ENCODE results near the gene LIMS2. TPM values are rescaled to one million over a fixed set of nuclear protein-coding genes. Genes with fewer than 3 reads are reported as not detected.

Gene LIMS2
- polyA plus RNA-seq, 1 donor (not counting 4 experiments of a cell fraction or from before 2014, with no cell fraction given), result not detected

GRCh38 chr2:127656569-127657231 lies 18.6 kb downstream of the LIMS2 start:
- TF ChIP-seq CTCF (optimal IDR thresholded peaks at IDR 0.05 in 1 of 3, IDR thresholded peaks at IDR 0.05 in 1 of 3, conservative IDR thresholded peaks at IDR 0.05 in 1 of 3; ENCODE audit: extremely low read depth in 1 of 3, insufficient read depth in 2 of 3, low read length in 3 of 3) (no peak), EZH2 (IDR thresholded peaks at IDR 0.05; ENCODE audit: low read length) (no peak)
- H3K27me3 ChIP-seq (ENCODE audit: control insufficient read depth, extremely low read depth, insufficient read depth, low read length), result no peaks in the 10 kb centered on the region
- no peak overlapping the region for H2AFZ ChIP-seq (ENCODE audit: control insufficient read depth, low read length)
- no peaks in the 10 kb centered on the region for H3K9me3 ChIP-seq (ENCODE audit: control insufficient read depth, low read depth, low read length)
- no peaks in the 10 kb centered on the region for H3K79me2 ChIP-seq (ENCODE audit: control insufficient read depth, insufficient read depth, low read length)
- no peak overlapping the region for H3K27ac ChIP-seq (ENCODE audit: control insufficient read depth, insufficient read depth, low read length)
- FAIRE-seq (no peak), DNase-seq (ENCODE audit: low read depth, low spot score) (no peak)
- no peak overlapping the region for H3K9ac ChIP-seq (ENCODE audit: control insufficient read depth, extremely low read depth, insufficient read depth, low read length)
- peaks cover 2% of the 10 kb centered on the region for H3K4me1 ChIP-seq (ENCODE audit: control insufficient read depth, extremely low read depth, insufficient read depth, low read length)
- H3K4me2 ChIP-seq (ENCODE audit: control insufficient read depth, extremely low read depth, insufficient read depth, low read depth, low read length), result no peak overlapping the region
- no peaks in the 10 kb centered on the region for H3K36me3 ChIP-seq (ENCODE audit: control insufficient read depth in 2 of 2, extremely low read depth in 1 of 2, insufficient read depth in 2 of 2, low read length in 2 of 2)
- H4K20me1 ChIP-seq (ENCODE audit: control insufficient read depth, extremely low read depth, insufficient read depth, low read length), result no peaks in the 10 kb centered on the region
- dilution Hi-C loops (cut with MboI; ENCODE audit: extremely low pct_ligation_motif_present, low sequenced_read_pairs), result no loop called here
- H3K9me1 ChIP-seq (ENCODE audit: control insufficient read depth, extremely low read depth, insufficient read depth, low read length), result no peaks in the 10 kb centered on the region
- H3K4me3 ChIP-seq (ENCODE audit: control insufficient read depth in 2 of 3, extremely low read depth in 1 of 3, insufficient read depth in 2 of 3, low read depth in 1 of 3, low read length in 3 of 3), result no peak overlapping the region

- no peak overlapping the region for H3K4me2 ChIP-seq (ENCODE audit: control insufficient read depth, extremely low read depth, insufficient read depth, low read depth, low read length)
- DNase-seq (ENCODE audit: low read depth, low spot score) (no peak), FAIRE-seq (no peak)
- no peaks in the 10 kb centered on the region for H3K9me3 ChIP-seq (ENCODE audit: control insufficient read depth, low read depth, low read length)
- dilution Hi-C loops (cut with MboI; ENCODE audit: extremely low pct_ligation_motif_present, low sequenced_read_pairs), result no loop called here
- H2AFZ ChIP-seq (ENCODE audit: control insufficient read depth, low read length), result no peak overlapping the region
- H3K9ac ChIP-seq (ENCODE audit: control insufficient read depth, extremely low read depth, insufficient read depth, low read length), result no peak overlapping the region
- H3K4me3 ChIP-seq (ENCODE audit: control insufficient read depth in 2 of 3, extremely low read depth in 1 of 3, insufficient read depth in 2 of 3, low read depth in 1 of 3, low read length in 3 of 3), result no peak overlapping the region
- H3K27ac ChIP-seq (ENCODE audit: control insufficient read depth, insufficient read depth, low read length), result no peak overlapping the region
- H3K79me2 ChIP-seq (ENCODE audit: control insufficient read depth, insufficient read depth, low read length), result no peaks in the 10 kb centered on the region
- no peak for TF ChIP-seq CTCF (optimal IDR thresholded peaks at IDR 0.05 in 1 of 3, IDR thresholded peaks at IDR 0.05 in 1 of 3, conservative IDR thresholded peaks at IDR 0.05 in 1 of 3; ENCODE audit: extremely low read depth in 1 of 3, insufficient read depth in 2 of 3, low read length in 3 of 3)
- TF ChIP-seq EZH2 (IDR thresholded peaks at IDR 0.05; ENCODE audit: low read length), result no peak
- no peaks in the 10 kb centered on the region for H3K9me1 ChIP-seq (ENCODE audit: control insufficient read depth, extremely low read depth, insufficient read depth, low read length)
- no peaks in the 10 kb centered on the region for H3K36me3 ChIP-seq (ENCODE audit: control insufficient read depth in 2 of 2, extremely low read depth in 1 of 2, insufficient read depth in 2 of 2, low read length in 2 of 2)
- no peaks in the 10 kb centered on the region for H4K20me1 ChIP-seq (ENCODE audit: control insufficient read depth, extremely low read depth, insufficient read depth, low read length)
- no peaks in the 10 kb centered on the region for H3K27me3 ChIP-seq (ENCODE audit: control insufficient read depth, extremely low read depth, insufficient read depth, low read length)
- H3K4me1 ChIP-seq (ENCODE audit: control insufficient read depth, extremely low read depth, insufficient read depth, low read length), result peaks cover 2% of the 10 kb centered on the region
Measured at GRCh38 chr2:127655209-127656073, 19.9 kb downstream of the LIMS2 start.
